GM08714 (cell line): ENCODE data around the gene NRG3.

Experiments
- H3K4me3 ChIP-seq: fragments of 200-500 bp; sonication (Bioruptor generic); 2 replicates; pipeline ENCODE4 v1.5.1; 2014; ENCODE audit warnings: mild to moderate bottlenecking, low read length, inconsistent platforms
- ZNF274 ChIP-seq: IDR thresholded peaks from 2 replicates; pipeline ENCODE4 v1.6.1; 2012; ENCODE audit warnings: mild to moderate bottlenecking, low read depth, low read length

Gene NRG3

DNA sequence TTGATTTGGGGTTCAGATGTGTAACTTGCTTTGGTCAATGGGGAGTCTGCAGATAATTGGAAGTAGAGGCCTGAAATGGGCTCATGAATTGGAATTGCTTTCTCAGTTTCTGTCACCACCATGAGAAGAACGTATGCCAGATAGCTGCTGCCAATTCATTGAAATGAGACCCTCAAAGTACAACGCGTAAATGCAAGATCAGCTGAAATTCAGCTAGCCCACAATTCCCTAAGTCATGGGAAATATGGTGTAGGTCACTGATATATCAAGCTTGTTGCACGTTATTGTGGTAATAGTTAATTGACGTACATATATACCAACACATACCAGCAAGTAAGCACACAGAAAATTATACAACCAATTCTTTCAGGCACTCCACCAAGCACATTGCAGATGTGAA is 520.0 kb downstream of the NRG3 start:
- no peak for TF ChIP-seq ZNF274
- no peak overlapping the region for H3K4me3 ChIP-seq

DNA sequence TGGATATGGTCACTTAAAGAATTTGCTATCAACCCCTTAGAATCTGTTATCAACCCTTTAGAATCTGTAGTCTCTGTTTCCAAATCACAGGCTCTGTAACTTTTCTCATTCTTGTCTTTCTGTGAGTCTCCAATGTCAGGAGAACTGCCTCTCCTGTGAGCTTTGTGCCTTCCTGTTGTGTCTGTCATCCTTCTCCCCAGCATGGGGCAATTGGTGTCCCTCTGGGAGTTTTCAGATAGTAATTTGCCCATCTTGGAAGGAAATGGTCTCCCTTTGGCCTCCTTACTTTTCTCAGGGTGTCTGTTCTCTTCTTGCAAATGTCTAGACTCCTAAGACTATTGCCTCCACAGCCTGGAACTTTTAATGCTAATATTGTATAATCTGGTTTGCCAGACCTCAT is 521.9 kb downstream of the NRG3 start:
- no peak overlapping the region for H3K4me3 ChIP-seq
- TF ChIP-seq ZNF274: no peak

DNA sequence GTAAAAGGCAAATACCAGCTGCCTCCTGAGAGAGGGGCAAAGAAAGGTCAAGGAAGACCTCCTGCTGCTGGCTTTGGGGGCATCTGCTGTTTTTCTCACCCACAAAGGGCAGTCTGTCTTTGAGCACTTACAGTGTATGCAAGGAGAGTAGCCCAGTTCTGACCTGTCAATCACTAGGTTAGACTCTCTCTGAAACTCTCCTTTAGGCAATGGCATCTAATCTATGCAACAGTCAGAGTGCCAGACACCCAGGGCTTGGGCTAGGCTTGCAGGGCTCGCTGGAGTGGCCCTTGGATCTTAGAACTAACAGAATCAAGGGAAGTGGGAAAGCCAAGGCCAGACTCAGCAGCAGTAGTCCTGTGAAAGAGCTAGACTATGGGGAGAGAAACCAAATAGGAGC is 522.9 kb downstream of the NRG3 start:
- H3K4me3 ChIP-seq: no peak overlapping the region
- TF ChIP-seq ZNF274: no peak

DNA sequence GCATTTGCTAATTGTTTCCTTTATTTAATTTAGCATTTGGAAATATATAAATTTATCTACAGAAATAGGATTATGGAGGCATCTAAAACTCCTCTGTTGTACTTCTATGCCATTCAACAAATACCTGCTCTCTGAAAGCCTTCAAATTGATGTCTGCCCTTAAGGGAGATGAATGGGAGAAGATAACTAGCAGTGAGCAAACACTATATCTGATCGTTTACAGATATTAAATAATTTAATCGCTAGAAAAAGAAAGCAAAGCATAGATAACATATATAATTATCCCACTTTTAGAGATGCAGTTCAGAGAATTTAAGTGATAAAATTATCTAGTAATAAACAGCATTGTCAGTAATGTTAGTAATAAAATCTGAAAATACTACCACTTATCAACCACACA is 524.9 kb downstream of the NRG3 start:
- no peak overlapping the region for H3K4me3 ChIP-seq
- TF ChIP-seq ZNF274: no peak

DNA sequence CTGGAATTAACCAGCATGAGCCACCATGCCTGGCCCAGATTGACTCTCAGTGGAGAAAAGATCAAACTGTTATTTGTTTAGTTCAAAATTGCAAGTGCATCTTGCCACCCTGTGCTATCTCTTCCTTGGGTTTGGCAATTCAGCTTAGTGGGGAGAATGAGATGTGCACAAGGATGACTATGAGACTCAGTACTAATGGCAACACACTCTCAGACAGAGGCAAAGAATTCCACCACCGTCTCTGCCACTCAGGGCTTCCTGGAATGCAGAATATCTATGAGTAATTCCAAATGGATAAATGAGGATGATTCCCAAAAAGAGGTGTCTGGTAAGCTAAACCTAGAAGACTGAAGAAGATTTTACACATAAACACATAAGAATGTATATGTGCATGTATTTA is 525.8 kb downstream of the NRG3 start:
- TF ChIP-seq ZNF274: no peak
- H3K4me3 ChIP-seq: no peak overlapping the region

DNA sequence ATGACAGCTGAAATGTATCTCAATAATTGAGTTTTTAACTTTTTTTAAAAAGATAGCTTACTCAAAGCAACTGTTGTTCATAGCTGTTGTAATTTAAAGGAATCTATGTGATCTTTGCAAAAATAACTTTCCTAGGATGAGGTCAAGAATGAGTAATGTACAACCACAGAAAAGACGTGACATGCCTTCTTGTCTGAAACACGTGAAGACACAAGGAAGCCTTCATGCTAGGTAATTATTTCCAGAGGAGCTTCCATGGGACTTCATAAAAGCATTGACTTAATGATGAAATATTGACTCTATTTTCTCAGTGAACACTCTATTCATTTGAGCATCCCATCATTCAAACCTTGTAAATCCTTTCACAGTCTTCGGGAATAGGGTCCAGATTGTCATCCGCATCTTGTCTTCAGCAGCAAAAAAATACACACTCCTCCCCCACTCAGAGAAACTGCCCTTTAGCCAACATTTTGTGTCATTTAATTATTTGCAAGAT is 528.0 kb downstream of the NRG3 start:
- no peak overlapping the region for H3K4me3 ChIP-seq
- TF ChIP-seq ZNF274: no peak

DNA sequence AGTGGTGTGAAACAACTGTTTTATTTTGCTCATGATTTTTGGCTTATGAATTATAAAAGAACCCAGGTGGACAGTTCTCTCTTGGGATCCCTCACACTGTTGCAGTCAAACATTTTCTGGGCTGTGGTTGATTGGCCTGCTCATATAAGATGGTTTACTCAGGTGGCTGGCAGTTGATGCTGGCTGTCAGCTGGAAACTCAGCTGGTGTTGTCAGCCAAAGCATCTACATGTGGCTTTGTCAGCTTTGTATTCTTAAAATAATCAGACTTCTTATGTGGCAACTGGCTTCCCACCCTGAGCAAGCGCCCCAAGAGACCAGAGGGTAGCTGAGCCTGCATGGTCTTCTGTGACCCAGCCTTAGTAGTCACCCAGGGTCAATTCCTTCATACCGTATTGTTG is 534.7 kb downstream of the NRG3 start:
- no peak for TF ChIP-seq ZNF274
- H3K4me3 ChIP-seq: no peak overlapping the region

DNA sequence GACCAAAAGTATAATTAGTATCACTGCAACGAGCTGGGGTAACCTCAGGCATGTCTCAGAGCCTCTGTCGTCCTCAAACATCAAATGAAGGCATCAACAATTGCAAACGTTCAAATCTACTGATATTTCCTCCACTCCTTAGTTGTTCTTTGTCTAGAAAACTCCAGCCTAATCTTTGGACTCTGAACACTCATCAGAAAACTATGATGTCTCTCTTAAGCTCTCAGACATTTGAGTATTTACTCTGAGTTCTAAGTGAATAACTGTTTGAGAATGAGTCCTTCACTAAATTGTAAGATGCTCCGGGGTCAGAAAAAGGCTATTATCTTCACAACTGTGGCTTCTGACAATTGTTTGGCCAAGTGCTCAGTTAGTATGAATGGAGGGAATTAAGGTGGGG is 536.4 kb downstream of the NRG3 start:
- no peak for TF ChIP-seq ZNF274
- no peak overlapping the region for H3K4me3 ChIP-seq

DNA sequence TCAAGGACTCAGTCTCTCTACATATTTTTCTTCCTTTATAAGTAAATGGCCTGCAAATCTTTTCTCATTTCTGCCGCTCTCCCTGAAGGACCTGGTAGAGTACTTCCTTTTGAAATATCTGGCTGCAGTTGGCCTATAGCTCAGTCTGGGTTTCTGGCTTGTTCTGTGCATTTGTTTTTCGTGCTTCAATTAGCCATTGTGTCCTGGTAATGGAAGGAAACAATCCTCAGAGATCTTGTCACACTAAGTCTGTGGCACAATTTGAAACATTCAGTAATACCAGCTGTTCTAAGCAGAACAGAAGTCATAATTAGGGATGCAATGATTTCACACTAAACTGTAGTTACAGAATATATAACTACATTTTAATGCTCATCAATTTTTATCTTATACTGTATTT is 545.0 kb downstream of the NRG3 start:
- TF ChIP-seq ZNF274: no peak
- H3K4me3 ChIP-seq: no peak overlapping the region

DNA sequence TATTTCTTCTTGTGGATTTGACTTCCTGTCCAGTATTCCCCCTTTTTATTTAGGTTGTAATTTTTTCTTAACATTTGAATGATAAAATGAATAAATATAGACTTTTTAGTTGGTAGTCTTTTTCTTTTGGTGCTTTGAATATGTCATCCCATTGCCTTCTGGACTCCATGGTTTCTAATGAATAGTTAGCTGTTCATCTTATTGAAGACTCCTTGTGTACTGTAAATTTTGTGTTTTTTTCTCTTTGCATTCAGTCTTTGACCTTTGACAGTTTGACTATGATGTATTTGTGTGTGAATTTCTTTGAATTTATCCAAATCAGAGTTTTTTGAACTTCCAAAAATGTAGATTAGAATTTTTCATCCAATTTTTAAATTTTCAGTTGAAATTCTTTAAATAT is 554.3 kb downstream of the NRG3 start:
- TF ChIP-seq ZNF274: no peak
- H3K4me3 ChIP-seq: no peak overlapping the region

DNA sequence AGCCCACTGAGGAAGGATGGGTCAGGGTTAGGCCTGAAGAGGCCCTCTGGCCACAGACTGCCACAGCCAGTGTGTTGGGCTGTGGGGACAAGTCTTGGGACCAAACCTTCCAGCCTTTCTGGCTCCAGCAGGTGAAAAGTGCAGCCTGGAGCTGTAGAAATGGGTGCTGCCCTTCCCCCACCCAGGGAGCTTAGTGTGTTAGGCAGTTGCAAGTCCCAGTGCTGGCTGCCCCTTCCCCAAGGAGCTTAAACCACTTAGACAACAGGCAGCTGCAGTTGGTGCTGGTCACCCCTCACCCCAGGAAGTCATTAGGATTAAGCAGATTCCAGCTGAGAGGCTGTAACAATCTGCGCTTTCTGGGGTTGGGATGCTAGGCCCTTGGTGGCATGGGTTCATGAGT is 563.3 kb downstream of the NRG3 start:
- TF ChIP-seq ZNF274: no peak
- no peak overlapping the region for H3K4me3 ChIP-seq

DNA sequence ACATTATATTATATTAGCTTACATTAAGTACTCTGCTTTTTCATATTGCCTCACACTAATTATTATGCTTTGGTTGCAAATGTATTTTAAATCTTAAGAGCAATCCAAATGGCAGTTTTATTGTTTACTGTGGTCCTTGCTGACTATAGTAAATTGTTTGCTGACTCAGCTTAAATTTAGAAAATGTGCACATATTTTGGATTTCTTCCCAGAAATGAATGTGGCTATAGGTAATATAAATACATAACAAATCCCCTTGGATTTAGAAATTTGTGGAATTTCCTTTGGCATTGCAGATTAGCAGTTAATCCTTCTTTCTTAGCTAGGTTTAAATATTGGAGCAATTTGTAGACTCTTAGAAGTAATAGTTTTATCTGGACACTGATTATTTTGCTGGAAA is 565.8 kb downstream of the NRG3 start:
- TF ChIP-seq ZNF274: no peak
- no peak overlapping the region for H3K4me3 ChIP-seq

DNA sequence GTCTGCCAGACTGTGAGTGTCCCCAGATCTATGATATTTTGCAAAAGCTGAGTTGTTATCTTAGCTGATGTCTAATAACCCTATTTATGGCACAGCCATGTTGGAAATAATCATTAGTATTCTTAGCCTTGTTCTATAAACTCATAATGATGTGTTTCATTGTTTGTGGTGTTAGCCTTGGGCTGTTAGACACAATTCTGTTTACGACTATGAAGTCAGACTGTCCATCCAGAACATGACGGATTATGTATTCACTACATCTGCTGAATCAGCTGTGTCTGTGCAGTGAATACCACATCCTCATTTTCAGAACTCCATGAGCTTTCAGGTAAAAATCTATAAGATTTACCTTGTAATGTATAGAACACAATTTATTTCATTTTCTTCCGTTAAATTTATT is 577.1 kb downstream of the NRG3 start:
- no peak for TF ChIP-seq ZNF274
- no peak overlapping the region for H3K4me3 ChIP-seq

DNA sequence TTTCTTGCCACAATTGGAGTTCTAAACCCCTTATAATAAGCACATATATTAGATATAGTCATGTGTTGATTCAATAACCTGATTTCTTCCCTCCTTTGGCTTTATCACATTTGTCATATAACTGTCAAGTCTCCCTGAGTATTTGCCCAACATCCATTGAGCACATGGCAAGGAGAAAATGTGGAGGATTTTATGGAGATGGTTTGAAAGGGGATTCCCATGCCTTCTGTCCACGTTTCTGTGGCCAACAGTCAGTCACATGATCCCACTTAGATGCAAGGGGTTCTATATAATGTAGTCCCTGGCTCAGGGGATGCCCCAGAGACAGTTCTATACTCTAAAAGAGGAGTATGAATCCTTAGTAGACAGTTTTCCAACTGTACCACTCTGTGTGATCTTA is 577.7 kb downstream of the NRG3 start:
- no peak for TF ChIP-seq ZNF274

DNA sequence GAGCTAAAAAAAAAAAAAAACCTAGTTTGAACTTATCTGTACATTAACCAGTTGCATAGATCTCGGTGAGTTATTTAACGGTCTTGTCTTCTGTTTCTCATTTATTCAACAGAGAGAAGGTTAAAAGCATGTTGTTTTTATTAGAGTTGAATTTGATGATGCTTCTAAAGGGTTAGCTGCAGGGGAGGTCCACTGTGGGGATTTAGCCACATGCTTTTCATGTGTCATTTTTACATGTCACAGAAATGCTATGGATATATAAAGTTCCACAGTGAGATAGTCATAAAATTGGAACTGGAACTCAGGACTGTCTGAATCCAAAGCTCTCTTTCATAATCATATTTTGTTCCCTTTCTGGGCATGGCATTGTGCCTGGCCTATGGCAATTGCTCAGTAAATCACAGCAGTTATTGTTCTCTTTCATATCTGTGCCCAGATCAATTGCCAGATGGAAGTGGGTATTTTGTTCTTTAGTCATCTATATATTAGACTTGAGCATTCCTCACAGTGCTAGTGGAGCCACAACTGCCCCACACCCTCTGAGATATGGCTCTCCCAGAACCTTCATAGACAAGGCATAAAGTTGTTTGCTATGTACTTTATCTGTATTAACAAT is 578.8 kb downstream of the NRG3 start:
- no peak overlapping the region for H3K4me3 ChIP-seq
- no peak for TF ChIP-seq ZNF274

More for the DNA sequence above, 577.7 kb downstream of the NRG3 start:
- no peak overlapping the region for H3K4me3 ChIP-seq

DNA sequence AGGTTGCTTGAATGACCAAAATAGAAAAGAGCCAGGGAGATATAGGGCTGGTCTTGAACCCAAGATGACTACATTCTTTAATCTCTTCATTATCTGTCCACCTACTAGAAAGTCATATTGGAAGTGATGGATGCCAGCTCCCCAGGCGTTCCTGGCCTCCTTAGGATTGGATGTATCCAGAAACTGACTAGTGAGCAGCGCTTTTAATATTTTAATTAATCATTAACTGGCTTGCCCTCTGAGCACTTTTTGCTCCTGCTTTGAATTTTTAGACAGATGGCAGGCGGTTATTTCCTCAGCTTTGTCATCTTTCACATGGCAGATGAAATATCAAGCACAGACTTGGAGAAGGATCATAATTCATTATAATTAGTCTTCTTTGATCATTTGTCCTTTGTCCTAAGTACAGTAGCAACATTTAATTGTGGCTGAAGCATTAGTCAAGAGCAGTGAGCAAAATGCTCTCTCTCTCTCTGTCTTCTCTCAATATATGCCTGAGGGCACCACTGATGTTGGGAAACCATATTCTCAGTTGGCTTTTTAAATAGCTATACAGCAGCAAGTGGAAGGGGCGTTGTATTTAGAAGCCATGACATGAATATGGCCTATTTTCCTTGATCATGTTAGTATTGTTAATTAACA is 588.0 kb downstream of the NRG3 start:
- TF ChIP-seq ZNF274: no peak
- H3K4me3 ChIP-seq: no peak overlapping the region

DNA sequence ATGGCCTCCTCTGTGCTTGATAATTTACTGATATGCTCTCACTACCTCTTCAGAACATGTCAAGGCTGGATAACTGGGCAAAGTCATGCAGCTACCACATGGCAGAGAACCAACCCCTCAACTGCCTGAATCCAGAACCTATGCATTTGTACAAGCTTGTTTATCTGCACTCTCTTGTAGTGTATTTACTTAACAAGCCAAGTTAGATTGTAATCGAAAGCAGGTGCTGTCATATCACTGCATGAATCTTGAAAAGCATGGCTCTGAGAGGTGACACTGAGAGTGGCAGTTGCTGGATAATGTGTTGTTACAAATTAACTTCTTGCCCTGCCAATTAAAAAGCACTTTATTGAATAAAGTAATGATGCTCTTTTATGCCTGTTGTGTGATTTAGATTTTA is 588.6 kb downstream of the NRG3 start:
- H3K4me3 ChIP-seq: no peak overlapping the region
- TF ChIP-seq ZNF274: no peak
